ENCODE results near the gene DVL1.

Gene DVL1

DNA sequence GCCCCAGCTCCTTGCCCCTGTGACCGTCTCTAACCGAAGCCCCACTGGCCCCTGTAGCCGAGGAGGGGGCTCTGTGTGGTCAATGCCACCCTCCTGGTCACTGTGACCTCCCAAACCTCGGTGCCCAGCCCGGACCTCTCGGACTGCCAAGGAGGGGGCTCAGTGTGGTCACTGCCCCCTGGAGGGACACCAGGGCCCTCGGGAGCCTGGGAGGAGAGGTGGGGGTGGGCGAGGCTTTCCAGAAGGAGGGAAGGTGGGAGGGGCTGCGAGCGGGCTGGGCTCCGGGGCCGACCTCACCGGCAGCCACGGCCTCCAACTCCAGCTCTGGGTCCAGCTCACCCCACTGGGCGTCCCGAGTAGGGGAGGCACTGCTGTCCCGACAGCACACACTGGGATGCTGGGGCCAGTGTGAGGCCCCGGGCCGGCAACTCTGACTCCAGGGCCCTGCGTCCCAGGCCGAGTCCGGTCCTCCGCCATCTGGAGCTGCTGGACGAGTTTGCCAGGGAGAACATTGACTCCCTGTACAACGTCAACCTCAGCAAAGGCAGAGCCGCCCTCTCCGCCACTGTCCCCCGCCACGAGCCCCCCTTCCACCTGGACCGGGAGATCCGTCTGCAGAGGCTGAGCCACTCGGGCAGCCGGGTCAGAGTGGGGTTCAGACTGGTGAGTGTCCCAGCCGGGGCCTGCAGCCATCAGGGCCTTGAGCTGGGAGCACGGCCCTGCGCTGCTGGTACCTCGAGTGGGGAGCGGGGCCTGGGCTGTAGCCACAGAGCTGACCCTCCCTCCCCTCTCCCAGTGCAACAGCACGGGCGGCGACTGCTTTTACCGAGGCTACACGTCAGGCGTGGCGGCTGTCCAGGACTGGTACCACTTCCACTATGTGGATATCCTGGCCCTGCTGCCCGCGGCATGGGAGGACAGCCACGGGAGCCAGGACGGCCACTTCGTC, 62.6 kb downstream of the DVL1 start:
- TF ChIP-seq FOXP2 (optimal IDR thresholded peaks at IDR 0.05; ENCODE audit: borderline replicate concordance, extremely low read depth, extremely low read length, insufficient read depth) = no peak
- no peak for TF ChIP-seq SIN3A (IDR thresholded peaks at IDR 0.05; ENCODE audit: borderline replicate concordance, insufficient read depth, low read length)
- no peak for TF ChIP-seq TAF1 (IDR thresholded peaks at IDR 0.05; ENCODE audit: borderline replicate concordance, insufficient read depth, low read length)
- no peak for TF ChIP-seq POLR2AphosphoS5 (IDR thresholded peaks at IDR 0.05; ENCODE audit: low read depth, low read length)
- TF ChIP-seq, protein P1, sequence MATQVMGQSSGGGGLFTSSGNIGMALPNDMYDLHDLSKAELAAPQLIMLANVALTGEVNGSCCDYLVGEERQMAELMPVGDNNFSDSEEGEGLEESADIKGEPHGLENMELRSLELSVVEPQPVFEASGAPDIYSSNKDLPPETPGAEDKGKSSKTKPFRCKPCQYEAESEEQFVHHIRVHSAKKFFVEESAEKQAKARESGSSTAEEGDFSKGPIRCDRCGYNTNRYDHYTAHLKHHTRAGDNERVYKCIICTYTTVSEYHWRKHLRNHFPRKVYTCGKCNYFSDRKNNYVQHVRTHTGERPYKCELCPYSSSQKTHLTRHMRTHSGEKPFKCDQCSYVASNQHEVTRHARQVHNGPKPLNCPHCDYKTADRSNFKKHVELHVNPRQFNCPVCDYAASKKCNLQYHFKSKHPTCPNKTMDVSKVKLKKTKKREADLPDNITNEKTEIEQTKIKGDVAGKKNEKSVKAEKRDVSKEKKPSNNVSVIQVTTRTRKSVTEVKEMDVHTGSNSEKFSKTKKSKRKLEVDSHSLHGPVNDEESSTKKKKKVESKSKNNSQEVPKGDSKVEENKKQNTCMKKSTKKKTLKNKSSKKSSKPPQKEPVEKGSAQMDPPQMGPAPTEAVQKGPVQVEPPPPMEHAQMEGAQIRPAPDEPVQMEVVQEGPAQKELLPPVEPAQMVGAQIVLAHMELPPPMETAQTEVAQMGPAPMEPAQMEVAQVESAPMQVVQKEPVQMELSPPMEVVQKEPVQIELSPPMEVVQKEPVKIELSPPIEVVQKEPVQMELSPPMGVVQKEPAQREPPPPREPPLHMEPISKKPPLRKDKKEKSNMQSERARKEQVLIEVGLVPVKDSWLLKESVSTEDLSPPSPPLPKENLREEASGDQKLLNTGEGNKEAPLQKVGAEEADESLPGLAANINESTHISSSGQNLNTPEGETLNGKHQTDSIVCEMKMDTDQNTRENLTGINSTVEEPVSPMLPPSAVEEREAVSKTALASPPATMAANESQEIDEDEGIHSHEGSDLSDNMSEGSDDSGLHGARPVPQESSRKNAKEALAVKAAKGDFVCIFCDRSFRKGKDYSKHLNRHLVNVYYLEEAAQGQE (IDR thresholded peaks at IDR 0.05; ENCODE audit: insufficient read depth in 1 of 2, low read depth in 2 of 2, low read length in 2 of 2) = no peak

DNA sequence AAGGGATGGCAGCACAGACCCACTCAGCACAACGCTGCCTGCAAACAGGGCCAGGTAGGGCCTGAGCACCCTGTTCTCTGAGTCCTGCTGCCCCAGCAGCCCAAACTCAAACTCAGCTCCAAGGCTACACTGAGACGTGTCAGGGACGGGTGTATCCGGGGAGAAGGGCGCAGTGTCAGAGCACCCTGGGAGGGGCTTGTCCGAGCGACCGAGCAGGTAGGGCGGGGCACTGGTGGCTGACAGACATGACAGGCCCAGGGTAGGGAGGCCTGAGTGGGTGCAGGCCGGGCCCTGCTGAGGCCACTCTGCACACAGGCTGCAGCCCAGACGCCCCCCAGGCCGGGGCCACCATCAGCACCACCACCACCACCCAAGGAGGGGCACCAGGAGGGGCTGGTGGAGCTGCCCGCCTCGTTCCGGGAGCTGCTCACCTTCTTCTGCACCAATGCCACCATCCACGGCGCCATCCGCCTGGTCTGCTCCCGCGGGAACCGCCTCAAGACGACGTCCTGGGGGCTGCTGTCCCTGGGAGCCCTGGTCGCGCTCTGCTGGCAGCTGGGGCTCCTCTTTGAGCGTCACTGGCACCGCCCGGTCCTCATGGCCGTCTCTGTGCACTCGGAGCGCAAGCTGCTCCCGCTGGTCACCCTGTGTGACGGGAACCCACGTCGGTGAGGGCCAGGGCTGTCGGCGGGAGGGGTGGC, 63.5 kb downstream of the DVL1 start:
- TF ChIP-seq FOXP2 (optimal IDR thresholded peaks at IDR 0.05; ENCODE audit: borderline replicate concordance, extremely low read depth, extremely low read length, insufficient read depth) = no peak
- no peak for TF ChIP-seq SIN3A (IDR thresholded peaks at IDR 0.05; ENCODE audit: borderline replicate concordance, insufficient read depth, low read length)
- TF ChIP-seq POLR2AphosphoS5 (IDR thresholded peaks at IDR 0.05; ENCODE audit: low read depth, low read length) = no peak
- no peak for TF ChIP-seq TAF1 (IDR thresholded peaks at IDR 0.05; ENCODE audit: borderline replicate concordance, insufficient read depth, low read length)
- TF ChIP-seq, protein P1 (IDR thresholded peaks at IDR 0.05; ENCODE audit: insufficient read depth in 1 of 2, low read depth in 2 of 2, low read length in 2 of 2) = no peak
